Raji (cell line): ENCODE data around the gene ZNF653.
A peak's percentile ranks its signal among the peaks of the same experiment; 100 is the strongest.

Experiments used
- POLR2A ChIP-seq: IDR thresholded peaks from 2 replicates; pipeline ENCODE4 v1.6.1; 2011; ENCODE audit warnings: low read depth, low read length, control low read depth; ENCODE audit not compliant: insufficient read depth

Gene ZNF653

DNA sequence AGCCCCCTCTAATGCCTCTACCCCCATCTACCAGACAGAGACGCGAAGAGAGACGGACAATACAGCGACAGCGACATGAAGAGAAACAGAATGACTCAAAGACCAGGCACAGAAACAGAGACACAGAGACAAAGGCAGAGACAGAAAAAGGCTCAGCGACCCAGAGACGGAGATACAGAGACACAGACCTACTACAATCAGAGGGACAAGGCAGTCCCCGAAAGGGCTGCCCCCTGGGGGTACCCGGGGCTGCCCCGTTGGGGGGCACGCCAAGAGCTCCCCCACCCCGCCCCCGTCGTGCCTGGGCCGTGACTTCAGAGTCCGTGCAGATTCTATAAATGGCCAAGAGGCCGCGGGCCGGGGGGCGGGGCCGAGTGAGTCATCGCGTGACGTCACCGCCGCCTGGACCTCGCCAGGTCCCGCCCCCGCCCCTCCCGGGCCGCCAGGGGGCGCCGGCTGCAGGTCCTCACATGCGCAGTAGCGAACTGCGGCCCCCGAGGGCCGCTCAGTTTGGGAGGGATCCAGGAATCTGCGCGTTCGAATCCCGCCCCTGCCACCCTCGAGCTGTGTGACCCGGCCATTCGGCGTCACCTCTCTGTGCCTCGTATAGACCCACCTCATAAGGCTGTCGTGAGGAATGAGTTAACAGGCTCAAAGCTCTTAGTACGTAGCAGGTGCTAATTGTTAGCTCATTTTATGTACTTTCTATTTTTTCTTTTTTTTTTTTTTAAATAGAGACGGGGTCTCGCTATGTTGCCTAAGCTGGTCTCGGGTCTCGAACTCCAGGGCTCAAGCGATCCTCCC lies 30.4 kb upstream of the ZNF653 start:
- 0 out of 2 replicates have a peak, but pooled peaks have one; percentile 23 for TF ChIP-seq POLR2A

GRCh38 chr19:11534948-11535347 lies 29.3 kb upstream of the ZNF653 start:
- TF ChIP-seq POLR2A, result no peak

DNA sequence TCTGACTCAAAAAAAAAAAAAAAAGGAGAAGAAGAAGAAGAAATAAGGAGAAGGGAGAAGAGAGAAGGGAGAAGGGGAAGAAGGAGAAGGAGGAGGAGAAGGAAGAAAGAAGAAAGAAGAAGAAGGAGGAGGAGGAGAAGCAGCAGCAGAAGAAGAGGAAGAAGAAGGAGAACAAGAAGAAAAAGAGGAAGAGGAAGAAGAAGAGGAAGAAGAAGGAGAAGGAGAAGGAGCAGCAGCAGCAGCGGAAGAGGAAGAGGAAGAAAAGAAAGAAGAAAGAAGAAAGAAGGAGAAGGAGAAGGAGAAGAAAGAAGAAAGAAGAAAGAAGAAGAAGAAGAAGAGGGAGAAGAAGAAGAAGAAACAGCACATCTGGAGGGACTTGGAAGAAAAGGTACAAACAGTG lies 28.9 kb upstream of the ZNF653 start:
- TF ChIP-seq POLR2A, result no peak

GRCh38 chr19:11530432-11530831 lies 24.8 kb upstream of the ZNF653 start:
- TF ChIP-seq POLR2A, result no peak

- peak; percentile 77 for TF ChIP-seq POLR2A
These were observed 23.1 kb upstream of the ZNF653 start, which contains the start of gene ECSIT for GRCh38 chr19:11528551-11529341. Gene ECSIT, minus strand, starts transcription at chr19:11529134. Its CDS starts 9,964 bp downstream, at chr19:11519170.

DNA sequence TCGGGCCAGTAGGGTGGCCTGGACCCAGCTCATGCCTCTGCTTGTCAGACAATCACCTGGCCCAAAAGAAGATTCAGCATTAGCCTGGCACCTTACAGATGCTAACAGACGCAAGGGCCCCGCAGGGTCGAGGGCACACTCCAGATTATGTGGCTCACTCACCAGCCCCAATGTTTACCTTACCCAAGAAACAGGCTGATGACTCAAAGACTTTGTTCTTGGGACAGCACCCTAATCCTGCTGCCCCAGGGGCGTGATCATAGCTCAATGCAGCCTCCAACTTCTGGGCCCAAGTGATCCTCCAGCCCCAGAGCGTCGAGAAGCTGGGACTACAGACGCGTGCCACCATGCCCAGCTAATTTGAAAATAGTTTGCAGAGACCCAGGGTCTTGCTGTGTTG lies 13.5 kb upstream of the ZNF653 start:
- no peak for TF ChIP-seq POLR2A

GRCh38 chr19:11513946-11514345 lies 8.3 kb upstream of the ZNF653 start:
- no peak for TF ChIP-seq POLR2A

DNA sequence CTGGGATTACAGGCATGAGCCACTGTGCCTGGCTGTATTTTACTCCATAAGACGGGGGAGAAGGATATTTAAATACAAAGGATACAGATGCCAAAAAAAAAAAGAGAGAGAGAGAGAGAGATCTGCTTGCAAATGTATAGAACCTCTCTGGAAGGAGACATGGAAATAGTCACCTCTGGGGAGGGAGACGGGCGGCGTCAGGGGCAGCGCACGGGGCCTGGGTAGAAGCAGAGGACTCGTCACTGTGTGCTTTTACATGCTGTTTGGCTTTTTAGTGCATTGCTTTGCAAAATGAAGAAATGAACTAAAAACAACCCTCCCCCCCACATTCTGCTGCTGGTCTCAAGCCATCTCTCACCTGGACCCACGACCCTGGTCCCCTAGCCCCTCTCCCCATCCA lies 4.8 kb upstream of the ZNF653 start:
- TF ChIP-seq POLR2A, result no peak

DNA sequence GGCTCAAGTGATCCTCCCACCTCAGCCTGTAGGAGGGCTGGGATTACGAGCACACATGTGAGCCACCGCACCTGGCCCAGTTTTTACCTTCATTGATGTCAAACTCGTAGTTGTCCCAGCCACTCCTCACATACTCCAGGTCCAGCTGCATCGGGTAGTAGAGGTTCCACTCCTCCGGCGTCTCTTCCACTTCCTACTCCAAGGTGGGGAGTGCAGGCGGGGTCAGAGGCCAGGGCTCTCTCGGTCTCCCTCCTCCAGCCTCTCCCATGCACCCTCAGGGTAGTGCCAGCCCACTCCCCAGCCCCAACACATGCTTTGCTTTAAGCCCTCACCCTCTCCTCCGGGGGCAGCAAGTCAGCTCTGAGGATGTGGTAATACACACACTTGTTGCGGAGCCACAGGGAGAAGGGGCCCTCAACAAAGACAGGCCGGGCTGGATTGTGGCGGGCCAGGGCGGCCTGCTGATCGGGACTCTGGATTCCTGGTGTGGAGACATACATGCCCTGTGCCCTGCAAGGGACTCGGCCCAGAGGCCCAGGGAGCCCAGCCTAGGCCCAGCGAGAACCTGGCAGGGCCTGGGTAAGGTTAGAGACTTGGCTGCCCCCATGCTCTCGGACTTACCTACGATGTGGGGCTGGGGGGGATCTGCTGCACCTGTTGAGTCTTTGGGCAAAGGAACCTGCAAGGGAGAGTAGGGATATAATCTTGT lies 1.9 kb upstream of the ZNF653 start:
- TF ChIP-seq POLR2A, result no peak

DNA sequence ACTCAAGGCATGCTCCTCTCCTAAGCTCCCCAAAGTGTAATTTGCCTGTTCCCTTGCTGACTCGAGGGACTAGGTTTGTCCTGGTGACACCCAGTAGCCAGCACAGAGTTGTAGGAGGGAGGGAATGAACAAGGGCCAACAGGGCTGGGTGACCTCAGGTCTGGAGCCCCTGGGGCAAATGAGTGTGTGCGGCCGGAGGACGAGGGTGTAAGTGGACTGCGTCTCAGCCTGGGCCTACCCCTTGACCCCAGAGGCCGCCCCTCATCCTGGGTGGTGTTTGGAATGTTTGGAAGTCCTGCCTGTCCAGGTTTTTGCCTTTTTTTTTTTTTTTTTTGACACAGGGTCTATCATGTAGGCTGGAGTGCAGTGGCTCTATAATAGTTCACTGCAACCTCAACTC lies 1.3 kb upstream of the ZNF653 start:
- TF ChIP-seq POLR2A, result no peak

DNA sequence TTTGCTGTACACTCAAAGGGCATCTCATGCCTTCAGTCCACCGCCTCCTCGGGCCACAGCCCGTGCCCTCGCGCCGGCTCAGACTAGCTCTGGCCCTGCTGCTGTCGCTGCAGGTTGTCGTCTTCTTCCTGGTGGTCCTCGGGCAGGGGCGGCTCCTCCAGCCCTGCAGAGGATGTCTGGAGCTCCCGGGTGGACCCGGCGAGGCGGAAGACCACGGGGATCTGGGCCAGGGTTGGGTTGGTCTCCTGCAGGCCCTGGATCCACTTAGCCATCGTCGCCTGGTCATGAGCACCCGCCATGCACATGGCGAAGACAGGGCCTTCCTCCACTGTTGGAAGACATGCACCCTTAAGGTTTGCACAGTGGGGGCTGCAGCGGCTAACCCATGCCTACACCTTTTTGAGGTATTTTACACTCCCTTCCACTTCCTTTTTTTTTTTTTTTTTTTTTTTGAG lies 489 bp upstream of the ZNF653 start:
- TF ChIP-seq POLR2A, result no peak

- no peak; the same call in 1 of the 2 replicates for TF ChIP-seq POLR2A
These were observed 571 bp downstream of the ZNF653 start for GRCh38 chr19:11505032-11505503.

DNA sequence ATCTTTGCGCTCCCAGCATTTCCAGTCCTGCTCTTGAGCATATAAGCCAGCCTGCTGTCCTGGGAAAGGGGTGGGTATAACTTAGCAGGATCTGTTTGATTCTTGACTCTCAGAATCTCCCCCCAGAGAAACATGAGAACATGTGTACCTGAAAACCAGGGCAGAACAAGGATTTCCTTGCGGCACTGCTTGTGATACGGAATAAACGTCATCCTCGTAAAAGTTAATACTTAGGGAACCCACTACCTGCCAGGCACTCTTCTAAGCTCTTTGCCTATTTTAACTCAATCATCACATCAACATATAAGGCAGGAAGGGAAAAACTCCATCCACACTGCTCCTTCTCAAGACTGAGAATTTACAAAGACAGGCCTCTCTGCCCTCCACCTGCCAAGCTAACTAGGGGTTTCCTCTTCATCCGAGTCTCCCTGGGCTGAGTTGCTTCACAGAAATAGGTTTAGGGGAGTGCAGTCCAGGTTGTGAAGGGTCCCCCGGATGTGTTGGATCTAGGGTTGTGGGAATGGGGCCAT lies 1.1 kb downstream of the ZNF653 start:
- TF ChIP-seq POLR2A, result no peak

GRCh38 chr19:11499890-11500420 lies 5.7 kb downstream of the ZNF653 start:
- no peak for TF ChIP-seq POLR2A
